HEK293 (cell line): ENCODE measurements around the gene XPR1.

Source experiments
- CTCF ChIA-PET: fragments of 350-600 bp; formaldehyde crosslinking; extraction: SDS; loops from one replicate; lab custom pipeline; 2021; ENCODE audit warnings: antibody characterized with exemption; lab: Yijun Ruan, JAX
- POLR2A ChIA-PET: fragments of 300-600 bp; formaldehyde crosslinking; extraction: SDS; loops from one replicate; lab custom pipeline; 2020; ENCODE audit warnings: antibody characterized with exemption, inconsistent platforms; lab: Yijun Ruan, JAX
- H3K27ac ChIP-seq: fragments of 200-500 bp; sonication (Bioruptor generic); 2 replicates; pipeline ENCODE4 v1.5.1; 2014; ENCODE audit warnings: low read depth, low read length, control low read depth, inconsistent platforms; ENCODE audit errors: extremely low read depth
- H3K36me3 ChIP-seq, 2 experiments: fragments of 200-500 bp in 1 of 2; sonication (Bioruptor generic) in 1 of 2; 1 replicate in 1 of 2; 2 replicates in 1 of 2; pipeline ENCODE4 v1.5.1; 2014 to 2017; ENCODE audit warnings: inconsistent platforms in 2 of 2, low read length in 2 of 2; ENCODE audit not compliant: control insufficient read depth in 2 of 2, insufficient read depth in 1 of 2
- H3K4me1 ChIP-seq: fragments of 200-500 bp; sonication (Bioruptor generic); 2 replicates; pipeline ENCODE4 v1.5.1; 2014; ENCODE audit warnings: mild to moderate bottlenecking, low read length, inconsistent platforms; ENCODE audit not compliant: control insufficient read depth, insufficient read depth
- H3K4me3 ChIP-seq: 2 replicates; pipeline ENCODE4 v1.5.1; 2011; ENCODE audit warnings: low read depth, mild to moderate bottlenecking, control low read depth, low read length, moderate library complexity
- H3K9me3 ChIP-seq: fragments of 200-500 bp; sonication (Bioruptor generic); 2 replicates; pipeline ENCODE4 v1.5.1; 2014; ENCODE audit warnings: low read depth, low read length, inconsistent platforms; ENCODE audit not compliant: control insufficient read depth, insufficient read depth
- ELK4 ChIP-seq: IDR thresholded peaks from 2 replicates; pipeline ENCODE4 v1.6.1; 2011; ENCODE audit warnings: mild to moderate bottlenecking, low read depth, low read length, borderline replicate concordance
- GLI2 ChIP-seq: fragments of 450-650 bp; formaldehyde crosslinking; IDR thresholded peaks from 2 replicates; pipeline ENCODE4; 2017; ENCODE audit warnings: missing biosample characterization, missing genetic modification characterization, low read depth, borderline replicate concordance
- GLIS2 ChIP-seq: fragments of 450-650 bp; formaldehyde crosslinking; IDR thresholded peaks from 2 replicates; pipeline ENCODE4 v1.5.1; 2016; ENCODE audit warnings: missing biosample characterization, missing genetic modification characterization
- HOXC10 ChIP-seq: sonication (generic); formaldehyde crosslinking; IDR thresholded peaks from 2 replicates; pipeline ENCODE4 v1.8.1; 2023; ENCODE audit warnings: mild to moderate bottlenecking, missing genetic modification reagents
- INSM2 ChIP-seq: fragments of 450-650 bp; formaldehyde crosslinking; IDR thresholded peaks from 2 replicates; pipeline ENCODE4 v1.5.1; 2016; ENCODE audit warnings: missing biosample characterization, missing genetic modification characterization
- KLF16 ChIP-seq: fragments of 450-650 bp; formaldehyde crosslinking; IDR thresholded peaks from 2 replicates; pipeline ENCODE4 v1.5.1; 2017; ENCODE audit warnings: missing biosample characterization, missing genetic modification characterization
- OSR2 ChIP-seq: fragments of 450-650 bp; formaldehyde crosslinking; IDR thresholded peaks from 2 replicates; pipeline ENCODE4 v1.5.1; 2016; ENCODE audit warnings: missing biosample characterization, missing genetic modification characterization
- TRIM28 ChIP-seq: IDR thresholded peaks from 2 replicates; pipeline ENCODE4 v1.6.1; 2011; ENCODE audit warnings: low read length, control low read depth, borderline replicate concordance
- ZNF114 ChIP-seq: fragments of 450-650 bp; formaldehyde crosslinking; IDR thresholded peaks from 2 replicates; pipeline ENCODE4 v1.5.0; 2017; ENCODE audit warnings: missing biosample characterization, missing genetic modification characterization
- ZNF133 ChIP-seq: fragments of 450-650 bp; formaldehyde crosslinking; IDR thresholded peaks from 2 replicates; pipeline ENCODE4 v1.5.1; 2016; ENCODE audit warnings: missing biosample characterization, missing genetic modification characterization
- ZNF16 ChIP-seq: fragments of 450-650 bp; formaldehyde crosslinking; IDR thresholded peaks from 2 replicates; pipeline ENCODE4 v1.5.1; 2016; ENCODE audit warnings: low read depth, missing biosample characterization, missing genetic modification characterization
- ZNF174 ChIP-seq: fragments of 450-650 bp; formaldehyde crosslinking; IDR thresholded peaks from 2 replicates; pipeline ENCODE4 v1.5.0; 2017; ENCODE audit warnings: missing biosample characterization, mild to moderate bottlenecking, missing genetic modification characterization
- ZNF335 ChIP-seq: fragments of 450-650 bp; formaldehyde crosslinking; conservative IDR thresholded peaks from 2 replicates; pipeline ENCODE4 v1.5.1; 2016; ENCODE audit warnings: missing biosample characterization, missing genetic modification characterization
- ZNF416 ChIP-seq: fragments of 450-650 bp; formaldehyde crosslinking; IDR thresholded peaks from 2 replicates; pipeline ENCODE4 v1.5.1; 2016; ENCODE audit warnings: missing biosample characterization, missing genetic modification characterization
- ZNF488 ChIP-seq: fragments of 450-650 bp; formaldehyde crosslinking; IDR thresholded peaks from 2 replicates; pipeline ENCODE4 v1.5.1; 2016; ENCODE audit warnings: missing biosample characterization, missing genetic modification characterization
- ZNF600 ChIP-seq: fragments of 450-650 bp; formaldehyde crosslinking; IDR thresholded peaks from 2 replicates; pipeline ENCODE4 v1.5.1; 2016; ENCODE audit warnings: missing biosample characterization, missing genetic modification characterization
- ZNF677 ChIP-seq: fragments of 450-650 bp; IDR thresholded peaks from 2 replicates; pipeline ENCODE4 v1.5.0; 2018; ENCODE audit warnings: missing biosample characterization, mild to moderate bottlenecking, missing genetic modification characterization, moderate library complexity
- ZNF785 ChIP-seq: fragments of 450-650 bp; formaldehyde crosslinking; IDR thresholded peaks from 2 replicates; pipeline ENCODE4 v1.5.1; 2016; ENCODE audit warnings: missing biosample characterization, missing genetic modification characterization
- ZNF792 ChIP-seq: fragments of 450-650 bp; formaldehyde crosslinking; IDR thresholded peaks from 2 replicates; pipeline ENCODE4 v1.5.1; 2016; ENCODE audit warnings: missing biosample characterization, missing genetic modification characterization
- ZNF837 ChIP-seq: fragments of 450-650 bp; formaldehyde crosslinking; IDR thresholded peaks from 2 replicates; pipeline ENCODE4 v1.5.1; 2016; ENCODE audit warnings: missing biosample characterization, missing genetic modification characterization
- ZXDB ChIP-seq: fragments of 450-650 bp; formaldehyde crosslinking; IDR thresholded peaks from 2 replicates; pipeline ENCODE4 v1.5.1; 2016; ENCODE audit warnings: missing biosample characterization, missing genetic modification characterization

XPR1 gene

GRCh38 chr1:180617774-180618395, 13.9 kb upstream of the XPR1 start:
- CTCF ChIA-PET: interaction anchor here (1.3 to 3.7 kb wide), 2 partner anchors 8 to 245 kb away, joined by 4 to 8 read pairs; no protein-coding TSS in a partner anchor
- POLR2A ChIA-PET: no interaction called here
- Histone ChIP-seq H3K36me3 (no peaks in the 10 kb centered on the region), H3K4me1 (no peaks in the 10 kb centered on the region), H3K27ac (no peak overlapping the region), H3K4me3 (no peak overlapping the region), H3K9me3 (no peaks in the 10 kb centered on the region)
- TF ChIP-seq ZNF677 (no peak), OSR2 (tag by site-specific recombination) (no peak), ZNF133 (no peak), GLIS2 (tag by site-specific recombination) (no peak), ZNF16 (tag by site-specific recombination) (no peak), ZNF600 (tag by site-specific recombination) (no peak), ZNF785 (tag by site-specific recombination) (no peak), KLF16 (tag by site-specific recombination) (no peak), HOXC10 (no peak), TRIM28 (no peak), ZNF792 (tag by site-specific recombination) (no peak)

GRCh38 chr1:180620581-180620980, 11.2 kb upstream of the XPR1 start:
- Histone ChIP-seq H3K4me3 (no peak overlapping the region), H3K9me3 (no peaks in the 10 kb centered on the region), H3K36me3 (no peaks in the 10 kb centered on the region), H3K27ac (no peak overlapping the region), H3K4me1 (no peaks in the 10 kb centered on the region)
- no peak for TF ChIP-seq GLI2
- ChIA-PET CTCF (interaction anchor here (0.6 to 3.7 kb wide), 4 partner anchors 10 to 764 kb away, joined by 3 to 8 read pairs (median 3); no protein-coding TSS in a partner anchor), POLR2A (no interaction called here)

- no peaks in the 10 kb centered on the region for H3K4me1 ChIP-seq
- no peak overlapping the region for H3K4me3 ChIP-seq
- H3K9me3 ChIP-seq: no peaks in the 10 kb centered on the region
- H3K27ac ChIP-seq: no peak overlapping the region
- TF ChIP-seq ZNF114 (tag by site-specific recombination) (no peak), ZNF488 (no peak), ZNF416 (tag by site-specific recombination) (no peak), ZNF837 (tag by site-specific recombination) (no peak), ZXDB (tag by site-specific recombination) (no peak), ELK4 (no peak), ZNF335 (no peak), INSM2 (tag by site-specific recombination) (no peak), ZNF677 (no peak), ZNF174 (tag by site-specific recombination) (no peak)
- TF ChIP-seq, all 188 proteins: peak for 0
- ChIA-PET POLR2A (no interaction called here), CTCF (interaction anchor here (0.6 to 1.0 kb wide), 3 partner anchors 17 to 568 kb away, joined by 3 to 5 read pairs (median 3); no protein-coding TSS in a partner anchor)
- no peaks in the 10 kb centered on the region for H3K36me3 ChIP-seq
These were observed 8.9 kb upstream of the XPR1 start for GRCh38 chr1:180622658-180623508.
